Activated CD4-positive, alpha-beta T cell treated with anti-CD3 and anti-CD28 coated beads, Interleukin-2, amount 50 U/mL, for 16 hours (primary cell): Measurements from ENCODE around the gene FCAMR.
A peak's percentile ranks its signal among the peaks of the same experiment; 100 is the strongest.

ENCODE experiments used
- DNase-seq: peaks from one replicate; pipeline ENCODE4 v3.0.0-alpha.2; 2020

The FCAMR gene

GRCh38 chr1:206970446-206970845 is at the start of gene FCAMR:
Gene FCAMR (minus strand): TSS chr1:206970460. CDS start chr1:206970125, 335 bp downstream.
- DNase-seq, result no peak

GRCh38 chr1:207019661-207020060 is 49.4 kb upstream of the FCAMR start:
- no peak for DNase-seq

- DNase-seq, result no peak
Observed at GRCh38 chr1:207019161-207019560, 48.9 kb upstream of the FCAMR start.

- DNase-seq, result no peak
Observed at GRCh38 chr1:207018707-207019106, 48.4 kb upstream of the FCAMR start.

GRCh38 chr1:207017615-207018559 is 47.6 kb upstream of the FCAMR start:
- no peak for DNase-seq

- no peak for DNase-seq
Observed at GRCh38 chr1:207015791-207016190, 45.5 kb upstream of the FCAMR start.

- DNase-seq, result no peak
Observed at GRCh38 chr1:207014728-207015127, 44.5 kb upstream of the FCAMR start.

GRCh38 chr1:207013321-207014085 is 43.2 kb upstream of the FCAMR start:
- DNase-seq, result no peak

- no peak for DNase-seq
Observed at GRCh38 chr1:207010726-207011125, 40.5 kb upstream of the FCAMR start.

GRCh38 chr1:207009945-207010344 is 39.7 kb upstream of the FCAMR start:
- DNase-seq, result no peak

GRCh38 chr1:207009182-207009850 is 39.1 kb upstream of the FCAMR start:
- no peak for DNase-seq

GRCh38 chr1:207007352-207008033 is 37.2 kb upstream of the FCAMR start:
- DNase-seq, result no peak

GRCh38 chr1:207006914-207007313 is 36.7 kb upstream of the FCAMR start:
- no peak for DNase-seq

GRCh38 chr1:207006083-207006482 is 35.8 kb upstream of the FCAMR start:
- DNase-seq, result no peak

GRCh38 chr1:207004931-207005830 is 34.9 kb upstream of the FCAMR start:
- DNase-seq, result peak; percentile 30

GRCh38 chr1:207003210-207003609 is 33.0 kb upstream of the FCAMR start:
- DNase-seq, result no peak

GRCh38 chr1:207002724-207003146 is 32.5 kb upstream of the FCAMR start:
- DNase-seq, result no peak

- DNase-seq, result no peak
Observed at GRCh38 chr1:207001492-207002245, 31.4 kb upstream of the FCAMR start.

GRCh38 chr1:207000651-207001291 is 30.5 kb upstream of the FCAMR start:
- no peak for DNase-seq

- no peak for DNase-seq
Observed at GRCh38 chr1:206998816-206999215, 28.6 kb upstream of the FCAMR start.
